PFSK-1 (cell line): Measurements from ENCODE around the gene ZMIZ2.

Experiments used
- POLR2AphosphoS5 ChIP-seq: IDR thresholded peaks from 2 replicates; pipeline ENCODE4 v1.6.1; 2012; ENCODE audit warnings: low read depth, mild to moderate bottlenecking, control low read depth, low read length, moderate library complexity
- SIN3A ChIP-seq: IDR thresholded peaks from 2 replicates; pipeline ENCODE4 v1.6.1; 2012; ENCODE audit warnings: mild to moderate bottlenecking, low read length, moderate library complexity, borderline replicate concordance; ENCODE audit not compliant: insufficient read depth
- TAF1 ChIP-seq: IDR thresholded peaks from 2 replicates; pipeline ENCODE4 v1.6.1; 2012; ENCODE audit warnings: low read length, control low read depth, borderline replicate concordance; ENCODE audit not compliant: insufficient read depth

DNA sequence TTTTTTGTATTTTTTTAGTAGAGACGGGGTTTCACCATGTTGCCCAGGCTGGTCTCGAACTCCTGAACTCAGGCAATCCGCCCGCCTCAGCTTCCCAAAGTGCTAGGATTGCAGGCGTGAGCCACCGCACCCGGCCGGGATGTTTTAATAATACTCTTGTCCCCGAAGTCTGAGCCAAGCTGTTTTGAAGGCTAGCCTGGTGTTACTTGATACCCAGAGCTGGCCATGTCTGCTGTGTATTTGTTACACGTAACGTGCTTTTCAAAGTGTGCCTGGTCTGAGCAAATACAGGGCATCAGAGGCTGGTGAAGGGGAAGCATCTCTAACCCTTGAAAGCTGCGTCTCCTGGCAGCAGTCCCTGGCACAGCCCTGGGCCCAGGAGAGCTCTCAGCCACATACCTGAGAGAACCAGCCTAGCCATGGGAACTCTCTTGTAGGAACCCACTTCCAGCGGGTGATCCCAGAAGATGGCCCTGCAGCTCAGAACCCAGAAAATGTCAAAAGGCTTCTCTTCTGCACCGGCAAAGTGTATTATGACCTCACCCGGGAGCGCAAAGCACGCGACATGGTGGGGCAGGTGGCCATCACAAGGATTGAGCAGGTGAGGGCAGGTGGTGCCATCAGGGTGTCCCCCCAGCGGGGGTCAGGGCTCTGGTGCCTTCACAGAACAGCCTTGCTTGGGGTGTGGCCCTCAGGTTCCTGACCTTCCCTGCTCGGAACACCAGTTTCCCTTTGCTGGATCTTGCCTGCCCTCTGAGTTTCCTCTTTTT is 41.7 kb upstream of the ZMIZ2 start:
- TF ChIP-seq POLR2AphosphoS5 (no peak), TAF1 (no peak), SIN3A (no peak)
